COLO668 (cell line): ENCODE data around the gene SLC40A1.

Experiments used
- DNase-seq: peaks from one replicate; lab custom pipeline; 2025; ENCODE audit not compliant: unreplicated experiment; lab: John Stamatoyannopoulos, UW

Gene SLC40A1

GRCh38 chr2:189601043-189601442, 20.5 kb upstream of the SLC40A1 start:
- no peak for DNase-seq

GRCh38 chr2:189599245-189599644, 18.7 kb upstream of the SLC40A1 start:
- DNase-seq: no peak

- no peak for DNase-seq
These were observed 14.8 kb upstream of the SLC40A1 start for GRCh38 chr2:189595417-189595816.

- no peak for DNase-seq
These were observed 13.7 kb upstream of the SLC40A1 start for GRCh38 chr2:189594305-189594704.

GRCh38 chr2:189593115-189593514, 12.5 kb upstream of the SLC40A1 start:
- DNase-seq: no peak

- DNase-seq: no peak
These were observed 11.9 kb upstream of the SLC40A1 start for GRCh38 chr2:189592353-189592984.

GRCh38 chr2:189587780-189588179, 7.2 kb upstream of the SLC40A1 start:
- no peak for DNase-seq

GRCh38 chr2:189585226-189585756, 4.7 kb upstream of the SLC40A1 start:
- DNase-seq: no peak

GRCh38 chr2:189584686-189585085, 4.1 kb upstream of the SLC40A1 start:
- DNase-seq: no peak

GRCh38 chr2:189583227-189584198, 2.9 kb upstream of the SLC40A1 start:
- no peak for DNase-seq

GRCh38 chr2:189582809-189583192, 2.2 kb upstream of the SLC40A1 start:
- no peak for DNase-seq

GRCh38 chr2:189582140-189582808, 1.7 kb upstream of the SLC40A1 start:
- no peak for DNase-seq

- DNase-seq: peak; percentile 30
These were observed 961 bp upstream of the SLC40A1 start for GRCh38 chr2:189581354-189582139.

- peak; percentile 37 for DNase-seq
These were observed 340 bp downstream of the SLC40A1 start for GRCh38 chr2:189580241-189580651.

- no peak for DNase-seq
These were observed 900 bp downstream of the SLC40A1 start for GRCh38 chr2:189579585-189580186.

GRCh38 chr2:189578272-189578950, 2.2 kb downstream of the SLC40A1 start:
- DNase-seq: no peak

GRCh38 chr2:189577121-189577520, 3.5 kb downstream of the SLC40A1 start:
- no peak for DNase-seq

- no peak for DNase-seq
These were observed 4.2 kb downstream of the SLC40A1 start for GRCh38 chr2:189576396-189576795.

GRCh38 chr2:189574793-189575475, 5.7 kb downstream of the SLC40A1 start:
- no peak for DNase-seq
